K562 (cell line): ENCODE results near the gene KLHDC7B. TPM values are rescaled to one million over a fixed set of nuclear protein-coding genes. Genes with fewer than 3 reads are reported as not detected.

Source experiments
- ADNP ChIP-seq: fragments of 200-800 bp; sonication (Bioruptor generic); IDR thresholded peaks from 2 replicates; pipeline ENCODE4 v1.6.1; 2016; ENCODE audit warnings: missing genetic modification characterization, missing compliant biosample characterization
- BRD4 ChIP-seq: fragments of 200-600 bp; sonication (generic); IDR thresholded peaks from 2 replicates; pipeline ENCODE4 v1.6.1; 2017; ENCODE audit warnings: inconsistent platforms
- CBFB ChIP-seq: sonication (generic); formaldehyde crosslinking; IDR thresholded peaks from 2 replicates; pipeline ENCODE4 v1.4.0; 2020; ENCODE audit warnings: mild to moderate bottlenecking, missing genetic modification reagents
- CREM ChIP-seq: IDR thresholded peaks from 2 replicates; pipeline ENCODE4 v1.6.1; 2014; ENCODE audit warnings: antibody characterized with exemption, low read depth
- DEAF1 ChIP-seq: fragments of 450-650 bp; formaldehyde crosslinking; IDR thresholded peaks from 2 replicates; pipeline ENCODE4 v1.4.0; 2020; ENCODE audit warnings: mild to moderate bottlenecking, moderate library complexity
- E2F5 ChIP-seq: sonication (generic); formaldehyde crosslinking; IDR thresholded peaks from 2 replicates; pipeline ENCODE4 v1.8.0; 2022; ENCODE audit warnings: mild to moderate bottlenecking, missing genetic modification reagents
- EGR1 ChIP-seq: fragments of 450-650 bp; conservative IDR thresholded peaks from 2 replicates; pipeline ENCODE4 v1.6.1; 2017; ENCODE audit warnings: mild to moderate bottlenecking
- ETS1 ChIP-seq: conservative IDR thresholded peaks from 2 replicates; pipeline ENCODE4 v1.6.1; 2011; ENCODE audit warnings: low read depth, mild to moderate bottlenecking, low read length; ENCODE audit not compliant: control insufficient read depth
- KDM4B ChIP-seq, 2 experiments: fragments of 450-650 bp in 1 of 2; sonication (generic) in 1 of 2; IDR thresholded peaks; 2 replicates each; pipeline ENCODE4 v1.6.1; 2016 to 2017; ENCODE audit warnings: borderline replicate concordance in 2 of 2, antibody characterized with exemption in 1 of 2, low read depth in 1 of 2, mild to moderate bottlenecking in 1 of 2
- RREB1 ChIP-seq: fragments of 250-450 bp; sonication (Bioruptor Pico); IDR thresholded peaks from 2 replicates; pipeline ENCODE4 v1.4.0; 2020
- ZFP30 ChIP-seq: fragments of 250-450 bp; sonication (Bioruptor Pico); IDR thresholded peaks from 2 replicates; pipeline ENCODE4 v1.8.0; 2022; ENCODE audit warnings: moderate library complexity, mild to moderate bottlenecking, inconsistent platforms, borderline replicate concordance
- ZNF609 ChIP-seq: sonication (generic); formaldehyde crosslinking; IDR thresholded peaks from 2 replicates; pipeline ENCODE4 v1.8.1; 2023; ENCODE audit warnings: missing genetic modification reagents, mild to moderate bottlenecking, borderline replicate concordance
- polyA plus RNA-seq, 8 experiments: library from polyadenylated mRNA; depleted of rRNA in 4 of 8; stranded (reverse) in 5 of 8; unstranded in 3 of 8; fragments of >200 nt; fragmentation: Nextera tagmentation in 2 of 8; fragmentation: Illumina TruSeq in 1 of 8; extraction: Ambion mirVana in 2 of 8; extraction: Trizol in 1 of 8; gene quantifications; 2 replicates each; pipeline versions ENCODE4 v1.2.1 to v1.2.3, GENCODE V29; 2011 to 2014; ENCODE audit warnings: inconsistent platforms in 1 of 8, missing spikeins in 1 of 8
- total RNA-seq, 7 experiments: library from RNA; depleted of rRNA in 6 of 7; stranded (reverse); fragments of >200 nt in 6 of 7; fragmentation: Illumina TruSeq in 2 of 7; extraction: Trizol in 2 of 7; gene quantifications; 2 replicates each; pipeline versions ENCODE4 v1.2.1 to v1.2.3, GENCODE V29; 2011 to 2021; ENCODE audit warnings: low replicate concordance in 1 of 7

KLHDC7B gene
- total and polyA plus RNA-seq, 9 of the 15 experiments (the other 6 are each of a cell fraction or from before 2014, with no cell fraction given): 0.04 to 0.22 (median 0.05) TPM; not detected in 4

GRCh38 chr22:50525104-50525857, 20.4 kb upstream of the KLHDC7B start, which contains the start of gene SCO2 (continued):
- no peak for TF ChIP-seq ZNF609 (CRISPR knock-in tag)
- TF ChIP-seq BRD4: no peak
- TF ChIP-seq CBFB: no peak
- TF ChIP-seq ADNP: no peak
- no peak for TF ChIP-seq DEAF1
- TF ChIP-seq CREM: peak; percentile 25
- peak; percentile 94 for TF ChIP-seq EGR1
- no peak for TF ChIP-seq RREB1
- TF ChIP-seq ZFP30: no peak
- TF ChIP-seq KDM4B (IDR thresholded peaks at IDR 0.05; ENCODE audit: borderline replicate concordance in 2 of 2, low read depth in 1 of 2): no peak
- TF ChIP-seq E2F5: no peak; the same call in 1 of the 2 replicates
- TF ChIP-seq ETS1: peak; percentile 32; the same call in 1 of the 2 replicates
